HepG2 (cell line): ENCODE data around the gene TEKT2. TPM values are rescaled to one million over a fixed set of nuclear protein-coding genes. Genes with fewer than 3 reads are reported as not detected.

ENCODE experiments used
- ATAC-seq: fragments of 200-7000 bp; cut with Tn5 transposase; 3 replicates; pipeline ENCODE4 v1.9.1; 2020; ENCODE audit warnings: mild to moderate bottlenecking, moderate library complexity
- BruUV-seq: library from RNA; stranded (reverse); fragments of 400-500 nt; replicated peaks from 2 replicates; lab custom pipeline; 2021; lab: Mats Ljungman, UMichigan
- CTCF ChIA-PET: fragments of 300-600 bp; formaldehyde crosslinking; extraction: SDS; loops from one replicate; lab custom pipeline; 2021; ENCODE audit warnings: low total read pairs, inconsistent platforms, low intra/inter-chr PET ratio; lab: Yijun Ruan, JAX
- POLR2A ChIA-PET: fragments of 350-600 bp; sonication (Branson Sonifier 250); formaldehyde crosslinking; loops from one replicate; lab custom pipeline; 2020; ENCODE audit warnings: antibody characterized with exemption, inconsistent platforms; lab: Yijun Ruan, JAX
- DNase-seq: peaks from one replicate; pipeline ENCODE4 v3.0.0-alpha.2; 2015; ENCODE audit warnings: low spot score
- FAIRE-seq: peaks from 3 replicates; lab custom pipeline; 2011; peaks lifted over from hg19 to GRCh38; lab: Jason Lieb, UNC
- H2AFZ ChIP-seq: one replicate; pipeline ENCODE4 v1.6.1; 2011; ENCODE audit warnings: low read length, inconsistent platforms
- H3K27ac ChIP-seq: fragments of 300-600 bp; 3 replicates; pipeline ENCODE4 v1.8.0; 2011; ENCODE audit warnings: mixed run types, mild to moderate bottlenecking, mixed read lengths, low read length, inconsistent platforms; ENCODE audit not compliant: insufficient read depth; ENCODE audit errors: extremely low read length
- H3K27me3 ChIP-seq, 2 experiments: fragments of 200-600 bp in 1 of 2; 2 replicates in 1 of 2; 3 replicates in 1 of 2; pipeline versions ENCODE4 v1.6.0 to v1.8.0; 2011; ENCODE audit warnings: low read length in 2 of 2, mild to moderate bottlenecking in 2 of 2, moderate library complexity in 2 of 2, inconsistent platforms in 1 of 2; ENCODE audit not compliant: insufficient read depth in 2 of 2, control insufficient read depth in 1 of 2
- H3K36me3 ChIP-seq, 2 experiments: fragments of 200-600 bp in 1 of 2; replicated peaks in 1 of 2; 2 replicates in 1 of 2; 3 replicates in 1 of 2; pipeline versions ENCODE4 v1.5.1 to v1.8.0; 2011; ENCODE audit warnings: low read length in 2 of 2, inconsistent platforms in 1 of 2; ENCODE audit not compliant: insufficient read depth in 2 of 2, control insufficient read depth in 1 of 2
- H3K4me1 ChIP-seq: 2 replicates; pipeline ENCODE4 v1.5.1; 2012; ENCODE audit warnings: low read length, inconsistent platforms; ENCODE audit not compliant: insufficient read depth
- H3K4me2 ChIP-seq: 2 replicates; pipeline ENCODE4 v1.6.0; 2011; ENCODE audit warnings: low read depth, low read length, inconsistent platforms
- H3K4me3 ChIP-seq, 3 experiments: fragments of 200-600 bp in 1 of 3; sonication (generic), shearing (Covaris generic) in 1 of 3; replicated peaks in 1 of 3; 2 replicates each; pipeline ENCODE4 v1.5.1; 2011 to 2016; ENCODE audit warnings: low read length in 3 of 3, inconsistent platforms in 2 of 3, low read depth in 2 of 3, mild to moderate bottlenecking in 2 of 3, control low read depth in 1 of 3, mixed read lengths in 1 of 3; ENCODE audit not compliant: insufficient read depth in 1 of 3
- H3K79me2 ChIP-seq: one replicate; pipeline ENCODE4 v1.6.1; 2011; ENCODE audit warnings: low read length, inconsistent platforms; ENCODE audit not compliant: insufficient read depth
- H3K9ac ChIP-seq: 2 replicates; pipeline ENCODE4 v1.6.0; 2011; ENCODE audit warnings: mild to moderate bottlenecking, low read depth, low read length, inconsistent platforms; ENCODE audit not compliant: insufficient read depth
- H3K9me3 ChIP-seq: 2 replicates; pipeline ENCODE4 v1.5.1; 2012; ENCODE audit warnings: mild to moderate bottlenecking, low read length
- H4K20me1 ChIP-seq: 2 replicates; pipeline ENCODE4 v1.6.0; 2011; ENCODE audit warnings: inconsistent platforms, mild to moderate bottlenecking, low read length, moderate library complexity; ENCODE audit not compliant: insufficient read depth
- ATAD3A ChIP-seq: sonication (generic); formaldehyde crosslinking; IDR thresholded peaks from 2 replicates; pipeline ENCODE4 v1.4.0; 2020; ENCODE audit warnings: missing genetic modification reagents
- NFRKB ChIP-seq: fragments of 450-650 bp; IDR thresholded peaks from 2 replicates; pipeline ENCODE4 v1.6.1; 2017
- POLR2A ChIP-seq, 2 experiments: IDR thresholded peaks; 2 replicates each; pipeline ENCODE4 v1.6.1; 2011; ENCODE audit warnings: low read depth in 2 of 2, low read length in 2 of 2, mild to moderate bottlenecking in 1 of 2, moderate library complexity in 1 of 2; ENCODE audit not compliant: insufficient read depth in 1 of 2
- REL ChIP-seq: sonication (generic); formaldehyde crosslinking; conservative IDR thresholded peaks from 2 replicates; pipeline ENCODE4 v1.8.0; 2022; ENCODE audit warnings: mild to moderate bottlenecking, missing genetic modification reagents, moderate library complexity
- RXRA ChIP-seq: sonication (generic); formaldehyde crosslinking; IDR thresholded peaks from 2 replicates; pipeline ENCODE4 v1.5.1; 2020; ENCODE audit warnings: missing genetic modification reagents
- TEAD3 ChIP-seq: optimal IDR thresholded peaks from 2 replicates; pipeline ENCODE3; 2016; ENCODE audit warnings: borderline replicate concordance
- ZFP36L2 ChIP-seq: sonication (generic); formaldehyde crosslinking; IDR thresholded peaks from 2 replicates; pipeline ENCODE4 v1.4.0; 2020; ENCODE audit warnings: missing genetic modification reagents
- ZNF234 ChIP-seq: sonication (generic); formaldehyde crosslinking; conservative IDR thresholded peaks from 2 replicates; pipeline ENCODE4 v1.5.1; 2020; ENCODE audit warnings: mild to moderate bottlenecking, missing genetic modification reagents
- ZNF292 ChIP-seq: sonication (generic); formaldehyde crosslinking; IDR thresholded peaks from 2 replicates; pipeline ENCODE4 v1.8.1; 2022; ENCODE audit warnings: mild to moderate bottlenecking, low read depth, missing genetic modification reagents, borderline replicate concordance
- ZNF484 ChIP-seq: sonication (generic); formaldehyde crosslinking; IDR thresholded peaks from 2 replicates; pipeline ENCODE4 v1.5.1; 2020; ENCODE audit warnings: mild to moderate bottlenecking, low read depth, missing genetic modification reagents, borderline replicate concordance
- ZNF510 ChIP-seq: sonication (generic); formaldehyde crosslinking; IDR thresholded peaks from 2 replicates; pipeline ENCODE4 v1.4.0; 2020; ENCODE audit warnings: low read depth, mild to moderate bottlenecking, missing genetic modification reagents
- ZNF572 ChIP-seq: sonication (generic); formaldehyde crosslinking; IDR thresholded peaks from 2 replicates; pipeline ENCODE4 v1.5.1; 2020; ENCODE audit warnings: mild to moderate bottlenecking, missing genetic modification reagents
- ZNF7 ChIP-seq: IDR thresholded peaks from 2 replicates; pipeline ENCODE4 v1.6.1; 2016; ENCODE audit warnings: missing biosample characterization, missing genetic modification reagents
- ZSCAN22 ChIP-seq: sonication (generic); formaldehyde crosslinking; IDR thresholded peaks from 2 replicates; pipeline ENCODE4 v1.4.0; 2020; ENCODE audit warnings: mild to moderate bottlenecking, missing genetic modification reagents
- WGBS: methylation state at CpG from one replicate; pipeline ENCODE4 v1.1.6; 2017; ENCODE audit warnings: low lambda C conversion rate; 5-methylcytosine and 5-hydroxymethylcytosine counted together
- in situ Hi-C: cut with HindIII; loops from 2 replicates; pipeline ENCODE4 v1.10.0; 2017; ENCODE audit warnings: low pct_unique_long_range_greater_than_20kb; ENCODE audit not compliant: extremely low pct_ligation_motif_present
- intact Hi-C: fragments of 100-400 bp; cut with micrococcal nuclease; formaldehyde crosslinking; loops from one replicate; pipeline ENCODE4 v1.10.0; 2022; ENCODE audit not compliant: unreplicated experiment
- polyA plus RNA-seq, 8 experiments: library from polyadenylated mRNA; depleted of rRNA in 3 of 8; stranded (reverse) in 7 of 8; unstranded in 1 of 8; fragments of >200 nt; fragmentation: Illumina TruSeq in 4 of 8; extraction: Trizol in 4 of 8; gene quantifications; 2 replicates each; pipeline versions ENCODE4 v1.2.1 to v1.2.3, GENCODE V29; 2011 to 2016; ENCODE audit warnings: low read depth in 4 of 8, missing spikeins in 1 of 8, mixed read lengths in 1 of 8; ENCODE audit not compliant: insufficient read depth in 1 of 8
- total RNA-seq, 5 experiments: library from RNA; depleted of rRNA; stranded (reverse); fragments of >200 nt; fragmentation: Illumina TruSeq; extraction: Trizol; gene quantifications; 2 replicates each; pipeline ENCODE4 v1.2.3, GENCODE V29; 2016; ENCODE audit warnings: low read depth in 1 of 5
- TF ChIP-seq, protein P1 (sequence below): sonication (generic); formaldehyde crosslinking; IDR thresholded peaks from 2 replicates; pipeline ENCODE4 v1.8.0; 2022; ENCODE audit warnings: mild to moderate bottlenecking, missing genetic modification reagents; ENCODE audit not compliant: insufficient replicate concordance
- TF ChIP-seq, protein P2 (sequence below): sonication (generic); formaldehyde crosslinking; IDR thresholded peaks from 2 replicates; pipeline ENCODE4 v1.5.0; 2020; ENCODE audit warnings: missing genetic modification reagents, mild to moderate bottlenecking, borderline replicate concordance
- TF ChIP-seq, protein P3 (sequence below): sonication (generic); formaldehyde crosslinking; IDR thresholded peaks from 2 replicates; pipeline ENCODE4 v1.4.0; 2020; ENCODE audit warnings: missing genetic modification reagents, borderline replicate concordance

Gene TEKT2
- total and polyA plus RNA-seq, 2 of the 13 experiments (the other 11 are each of a cell fraction or from before 2014, with no cell fraction given): 0.31 to 0.38 TPM

DNA sequence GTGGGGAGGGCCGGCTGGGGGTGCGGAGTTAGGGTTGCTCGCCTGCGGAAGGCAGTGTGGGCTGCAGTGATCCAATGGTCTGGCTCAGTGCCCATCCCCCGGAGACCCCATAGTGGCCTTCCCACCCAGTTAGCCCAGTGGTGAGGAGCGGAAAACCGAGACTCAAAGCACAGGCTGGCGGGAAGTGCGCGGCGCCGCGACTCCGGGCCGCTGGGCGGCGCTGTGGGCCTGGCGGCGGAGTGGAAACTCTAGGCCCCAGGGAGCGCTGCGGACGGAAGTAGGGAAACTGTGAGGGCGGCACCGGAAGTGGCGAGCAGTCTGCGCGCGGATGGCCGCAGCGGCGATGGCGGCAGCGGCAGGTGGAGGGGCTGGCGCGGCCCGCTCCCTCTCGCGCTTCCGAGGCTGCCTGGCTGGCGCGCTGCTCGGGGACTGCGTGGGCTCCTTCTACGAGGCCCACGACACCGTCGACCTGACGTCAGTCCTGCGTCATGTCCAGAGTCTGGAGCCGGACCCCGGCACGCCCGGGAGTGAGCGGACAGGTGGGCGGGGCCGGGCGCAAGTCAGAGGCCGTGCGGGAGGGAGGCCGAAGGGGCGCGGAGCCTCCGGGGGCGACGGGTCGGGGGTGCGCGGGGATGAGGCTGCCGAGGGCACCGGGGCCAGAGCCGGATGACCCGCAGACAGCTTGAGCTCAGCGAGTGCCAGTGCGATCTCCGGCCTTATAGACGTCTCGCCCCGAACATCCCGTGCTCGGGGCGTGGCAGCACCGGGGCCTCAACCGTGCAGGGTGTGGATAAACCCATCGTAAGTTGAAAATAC lies 4.9 kb downstream of the TEKT2 start, which contains the start of gene ADPRS (continued):
- TF ChIP-seq ZNF484 (CRISPR knock-in tag) (no peak), ZFP36L2 (no peak), ZNF234 (CRISPR knock-in tag) (no peak; the same call in 1 of the 2 replicates), ZNF7 (CRISPR knock-in tag) (no peak), ZSCAN22 (CRISPR knock-in tag) (0 out of 2 replicates have a peak, but pooled peaks have one; percentile 38)

DNA sequence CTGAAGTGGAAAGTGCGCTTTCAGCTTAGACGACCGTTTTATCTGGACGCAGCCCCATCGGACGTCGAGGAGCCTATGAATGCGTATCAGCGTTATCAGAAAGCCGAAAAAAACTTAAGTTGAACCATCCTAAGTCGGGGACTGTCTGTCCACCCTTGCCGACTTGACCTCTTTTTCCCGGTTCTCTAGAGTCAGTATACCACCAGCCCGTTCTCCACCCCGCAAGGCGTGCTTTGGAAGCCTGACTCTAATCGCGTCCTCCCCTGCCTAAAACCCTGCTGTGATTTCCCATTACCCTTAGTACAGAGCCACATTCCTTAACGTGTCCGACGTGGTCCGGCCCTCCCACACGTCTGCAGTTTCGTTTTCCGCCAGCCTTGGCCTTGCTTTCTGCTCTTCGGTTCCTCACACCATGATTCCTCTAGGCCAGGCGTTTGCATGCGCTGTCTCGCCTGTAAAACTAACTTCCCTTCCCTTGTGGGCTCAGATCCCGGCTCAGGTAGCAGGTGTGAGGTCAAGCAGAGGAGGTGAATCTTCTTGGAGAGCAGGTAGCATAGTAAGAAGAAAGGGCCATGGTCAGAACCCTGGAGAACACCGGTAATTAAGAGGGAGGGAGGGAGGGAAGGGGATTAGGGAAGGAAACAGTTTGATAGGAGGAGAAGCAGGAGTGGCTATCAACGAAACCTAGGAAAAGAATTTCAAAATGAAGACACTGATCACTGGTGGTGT lies 5.7 kb downstream of the TEKT2 start:
- Histone ChIP-seq H3K36me3 (peaks cover 31 to 37% of the 10 kb centered on the region in 2 experiments), H3K9ac (peak overlapping the region; percentile 81), H3K79me2 (peaks cover 21% of the 10 kb centered on the region), H4K20me1 (0 out of 2 replicates have a peak, but pooled peaks cover 3% of the 10 kb centered on the region), H3K4me2 (peak overlapping the region; percentile 100), H2AFZ (no peak overlapping the region), H3K27me3 (no peaks in the 10 kb centered on the region; a peak in 1 of 5 replicates), H3K9me3 (no peaks in the 10 kb centered on the region), H3K4me3 (peak overlapping the region; percentile 69 to 96 (median 83)), H3K4me1 (peaks cover 23% of the 10 kb centered on the region), H3K27ac (peak overlapping the region; percentile 58)
- ATAC-seq (peak; percentile 37), DNase-seq (no peak), FAIRE-seq (peak; percentile 54)
- POLR2A ChIA-PET: no interaction called here
- WGBS: 4% methylated on average over 31 of the region's 32 CpGs
- intact Hi-C loops: no loop called here
- in situ Hi-C loops: no loop called here
- CTCF ChIA-PET: no interaction called here
- BruUV-seq: TSS peak; percentile 85
- TF ChIP-seq, protein P1, sequence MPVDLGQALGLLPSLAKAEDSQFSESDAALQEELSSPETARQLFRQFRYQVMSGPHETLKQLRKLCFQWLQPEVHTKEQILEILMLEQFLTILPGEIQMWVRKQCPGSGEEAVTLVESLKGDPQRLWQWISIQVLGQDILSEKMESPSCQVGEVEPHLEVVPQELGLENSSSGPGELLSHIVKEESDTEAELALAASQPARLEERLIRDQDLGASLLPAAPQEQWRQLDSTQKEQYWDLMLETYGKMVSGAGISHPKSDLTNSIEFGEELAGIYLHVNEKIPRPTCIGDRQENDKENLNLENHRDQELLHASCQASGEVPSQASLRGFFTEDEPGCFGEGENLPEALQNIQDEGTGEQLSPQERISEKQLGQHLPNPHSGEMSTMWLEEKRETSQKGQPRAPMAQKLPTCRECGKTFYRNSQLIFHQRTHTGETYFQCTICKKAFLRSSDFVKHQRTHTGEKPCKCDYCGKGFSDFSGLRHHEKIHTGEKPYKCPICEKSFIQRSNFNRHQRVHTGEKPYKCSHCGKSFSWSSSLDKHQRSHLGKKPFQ (CRISPR knock-in tag): peak; percentile 2
- TF ChIP-seq POLR2A (IDR thresholded peaks at IDR 0.05; ENCODE audit: insufficient read depth in 1 of 2, low read depth in 2 of 2, low read length in 2 of 2) (0 out of 4 replicates have a peak, but pooled peaks of 1 of the 2 experiments have one; percentile 16), ZNF292 (CRISPR knock-in tag) (peak; percentile 14; the same call in 1 of the 2 replicates), ZNF572 (CRISPR knock-in tag) (no peak), ZNF510 (no peak), RXRA (CRISPR knock-in tag) (0 out of 2 replicates have a peak, but pooled peaks have one; percentile 6), TEAD3 (CRISPR knock-in tag) (no peak), ATAD3A (CRISPR knock-in tag) (no peak), REL (CRISPR knock-in tag) (no peak), NFRKB (no peak)
- TF ChIP-seq, protein P2, sequence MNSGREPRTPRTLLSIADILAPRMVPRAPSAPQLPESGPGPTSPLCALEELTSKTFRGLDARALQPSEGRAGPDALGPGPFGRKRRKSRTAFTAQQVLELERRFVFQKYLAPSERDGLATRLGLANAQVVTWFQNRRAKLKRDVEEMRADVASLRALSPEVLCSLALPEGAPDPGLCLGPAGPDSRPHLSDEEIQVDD: 0 out of 2 replicates have a peak, but pooled peaks have one; percentile 47
- TF ChIP-seq, protein P3, sequence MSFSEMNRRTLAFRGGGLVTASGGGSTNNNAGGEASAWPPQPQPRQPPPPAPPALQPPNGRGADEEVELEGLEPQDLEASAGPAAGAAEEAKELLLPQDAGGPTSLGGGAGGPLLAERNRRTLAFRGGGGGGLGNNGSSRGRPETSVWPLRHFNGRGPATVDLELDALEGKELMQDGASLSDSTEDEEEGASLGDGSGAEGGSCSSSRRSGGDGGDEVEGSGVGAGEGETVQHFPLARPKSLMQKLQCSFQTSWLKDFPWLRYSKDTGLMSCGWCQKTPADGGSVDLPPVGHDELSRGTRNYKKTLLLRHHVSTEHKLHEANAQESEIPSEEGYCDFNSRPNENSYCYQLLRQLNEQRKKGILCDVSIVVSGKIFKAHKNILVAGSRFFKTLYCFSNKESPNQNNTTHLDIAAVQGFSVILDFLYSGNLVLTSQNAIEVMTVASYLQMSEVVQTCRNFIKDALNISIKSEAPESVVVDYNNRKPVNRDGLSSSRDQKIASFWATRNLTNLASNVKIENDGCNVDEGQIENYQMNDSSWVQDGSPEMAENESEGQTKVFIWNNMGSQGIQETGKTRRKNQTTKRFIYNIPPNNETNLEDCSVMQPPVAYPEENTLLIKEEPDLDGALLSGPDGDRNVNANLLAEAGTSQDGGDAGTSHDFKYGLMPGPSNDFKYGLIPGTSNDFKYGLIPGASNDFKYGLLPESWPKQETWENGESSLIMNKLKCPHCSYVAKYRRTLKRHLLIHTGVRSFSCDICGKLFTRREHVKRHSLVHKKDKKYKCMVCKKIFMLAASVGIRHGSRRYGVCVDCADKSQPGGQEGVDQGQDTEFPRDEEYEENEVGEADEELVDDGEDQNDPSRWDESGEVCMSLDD (CRISPR knock-in tag): no peak
